Gastrocnemius medialis (tissue), 4 donors: ENCODE results near the gene LAMP1.

Source experiments
- CTCF ChIP-seq, 5 experiments: fragments of 450-650 bp in 3 of 5; fragments of 200-600 bp in 2 of 5; sonication (generic) in 2 of 5; IDR thresholded peaks in 4 of 5; conservative IDR thresholded peaks in 1 of 5; 1 replicate in 4 of 5; 2 replicates in 1 of 5; pipeline ENCODE4 v1.5.1; 2016 to 2019; ENCODE audit warnings: antibody characterized with exemption in 5 of 5, mild to moderate bottlenecking in 3 of 5, moderate library complexity in 3 of 5
- POLR2A ChIP-seq, 2 donors: fragments of 450-650 bp; IDR thresholded peaks; one replicate each; pipeline ENCODE4 v1.6.1; 2017; ENCODE audit warnings: antibody characterized with exemption in 2 of 2, mild to moderate bottlenecking in 2 of 2, moderate library complexity in 2 of 2

- no peak for TF ChIP-seq CTCF (IDR thresholded peaks at IDR 0.05 in 4 of 5, conservative IDR thresholded peaks at IDR 0.05 in 1 of 5)
- TF ChIP-seq POLR2A (IDR thresholded peaks at IDR 0.05): no peak
Measured at GRCh38 chr13:113333076-113333475, 36.0 kb downstream of the LAMP1 start.
